HUES64 (cell line): Measurements from ENCODE around the gene AGAP1.

Source experiments
- H3K27ac ChIP-seq: 2 replicates; pipeline ENCODE4 v1.7.0; 2013; ENCODE audit warnings: low read depth, low read length, inconsistent platforms
- H3K27me3 ChIP-seq: 2 replicates; pipeline ENCODE4 v1.6.1; 2013; ENCODE audit warnings: mild to moderate bottlenecking, low read length; ENCODE audit not compliant: insufficient read depth
- H3K36me3 ChIP-seq: 2 replicates; pipeline ENCODE4 v1.6.1; 2013; ENCODE audit warnings: mild to moderate bottlenecking, low read length; ENCODE audit not compliant: insufficient read depth
- H3K4me1 ChIP-seq: 2 replicates; pipeline ENCODE4 v1.6.1; 2013; ENCODE audit warnings: mild to moderate bottlenecking, low read length, moderate library complexity; ENCODE audit not compliant: insufficient read depth
- H3K4me3 ChIP-seq: 2 replicates; pipeline ENCODE4 v1.5.1; 2013; ENCODE audit warnings: mild to moderate bottlenecking, low read length, moderate library complexity
- H3K9ac ChIP-seq: 2 replicates; pipeline ENCODE4 v1.6.1; 2013; ENCODE audit warnings: mild to moderate bottlenecking, low read depth, low read length
- H3K9me3 ChIP-seq: 2 replicates; pipeline ENCODE4 v1.6.1; 2013; ENCODE audit warnings: low read depth, low read length; ENCODE audit not compliant: insufficient read depth
- WGBS: fragments of 150-250, 120-280 bp; methylation state at CpG from one replicate; pipeline ENCODE4 v1.1.7; 2013; ENCODE audit warnings: missing lambda C conversion rate; 5-methylcytosine and 5-hydroxymethylcytosine counted together

Gene AGAP1

GRCh38 chr2:235511187-235511661 is 17.4 kb downstream of the AGAP1 start:
- H3K4me3 ChIP-seq: no peak overlapping the region
- no peak overlapping the region for H3K27ac ChIP-seq
- 46% methylated on average over 7 of the region's 7 CpGs for WGBS

DNA sequence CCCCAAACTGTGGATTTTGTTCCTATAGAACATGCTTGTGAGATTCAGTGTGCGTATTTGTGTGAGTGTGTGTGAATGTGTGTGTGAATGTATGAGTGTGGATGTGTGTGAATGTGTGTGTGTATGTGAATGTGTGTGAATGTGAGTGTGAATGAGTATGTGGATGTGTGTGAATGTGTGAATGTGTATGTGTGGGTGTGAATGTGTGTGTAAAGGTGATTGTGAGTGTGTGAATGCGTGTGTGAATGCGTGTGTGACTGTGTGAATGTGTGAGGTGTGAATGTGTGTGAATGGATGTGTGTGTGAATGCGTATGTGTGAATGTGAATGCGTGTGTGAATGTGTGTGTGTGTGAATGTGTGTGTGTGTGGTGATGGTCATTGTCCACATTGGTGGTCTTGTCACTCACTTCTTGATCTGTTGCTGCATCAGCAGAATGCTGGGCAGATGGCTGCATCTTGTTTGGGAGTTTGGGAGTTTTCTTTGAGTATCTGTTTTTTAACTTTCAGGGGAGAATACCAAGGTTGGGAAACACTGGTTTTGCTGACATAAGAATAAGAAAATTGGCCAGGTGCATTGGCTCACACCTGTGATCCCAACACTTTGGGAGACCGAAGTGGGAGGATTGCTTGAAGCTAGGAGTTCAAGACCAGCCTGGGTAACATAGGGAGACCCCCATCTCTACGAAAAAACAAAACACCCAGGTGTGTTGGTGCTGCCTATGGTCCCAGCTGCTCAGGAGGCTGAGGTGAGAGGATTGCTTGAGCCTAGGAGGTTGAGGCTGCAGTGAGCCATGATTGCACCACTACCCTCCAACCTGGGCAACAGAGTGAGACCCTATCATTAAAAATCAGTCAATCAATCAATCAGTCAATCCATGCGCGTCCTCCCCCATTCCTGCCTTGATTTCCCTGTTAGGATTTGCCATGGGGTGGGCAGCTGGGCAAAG is 18.2 kb downstream of the AGAP1 start:
- Histone ChIP-seq H3K9ac (no peak overlapping the region), H3K4me3 (no peak overlapping the region), H3K27me3 (no peaks in the 10 kb centered on the region), H3K9me3 (no peaks in the 10 kb centered on the region), H3K27ac (no peak overlapping the region), H3K36me3 (0 out of 2 replicates have a peak, but pooled peaks cover 2% of the 10 kb centered on the region), H3K4me1 (peaks cover 7% of the 10 kb centered on the region; the same call in 1 of the 2 replicates)
- WGBS: 93% methylated on average over 9 of the region's 9 CpGs

More at GRCh38 chr2:235511187-235511661, 17.4 kb downstream of the AGAP1 start:
- no peaks in the 10 kb centered on the region for H3K27me3 ChIP-seq
- H3K36me3 ChIP-seq: no peaks in the 10 kb centered on the region
- H3K4me1 ChIP-seq: peaks cover 13% of the 10 kb centered on the region
- H3K9me3 ChIP-seq: no peaks in the 10 kb centered on the region
- no peak overlapping the region for H3K9ac ChIP-seq

DNA sequence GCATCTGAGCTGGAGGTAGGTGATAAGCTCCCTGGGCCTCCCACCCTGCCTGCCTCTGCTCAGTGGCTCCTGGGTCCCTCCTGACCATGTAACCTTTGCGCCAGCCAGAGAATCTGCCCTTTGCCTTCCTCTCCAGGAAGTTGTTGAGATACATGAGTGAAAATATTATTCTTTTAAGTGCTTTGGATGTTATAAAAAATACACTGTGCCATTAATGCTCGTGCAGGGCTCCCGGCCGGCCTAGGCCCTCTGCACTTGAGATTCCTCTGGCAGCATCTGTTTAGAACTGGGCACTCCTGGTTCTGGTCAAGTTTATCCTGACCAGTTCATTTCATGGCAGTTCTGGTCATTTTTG is 18.8 kb downstream of the AGAP1 start:
- 0 out of 2 replicates have a peak, but pooled peaks cover 2% of the 10 kb centered on the region for H3K36me3 ChIP-seq
- no peak overlapping the region for H3K9ac ChIP-seq
- H3K9me3 ChIP-seq: no peaks in the 10 kb centered on the region
- 96% methylated on average over 4 of the region's 4 CpGs for WGBS
- H3K27me3 ChIP-seq: no peaks in the 10 kb centered on the region
- no peak overlapping the region for H3K27ac ChIP-seq
- peaks cover 7% of the 10 kb centered on the region; the same call in 1 of the 2 replicates for H3K4me1 ChIP-seq
- no peak overlapping the region for H3K4me3 ChIP-seq

GRCh38 chr2:235513984-235514626 is 20.3 kb downstream of the AGAP1 start:
- H3K9me3 ChIP-seq: no peaks in the 10 kb centered on the region
- 0 out of 2 replicates have a peak, but pooled peaks cover 2% of the 10 kb centered on the region for H3K36me3 ChIP-seq
- H3K27ac ChIP-seq: no peak overlapping the region
- 86% methylated on average over 14 of the region's 14 CpGs for WGBS
- no peak overlapping the region for H3K9ac ChIP-seq
- H3K27me3 ChIP-seq: no peaks in the 10 kb centered on the region
- peaks cover 7% of the 10 kb centered on the region; the same call in 1 of the 2 replicates for H3K4me1 ChIP-seq
- H3K4me3 ChIP-seq: no peak overlapping the region

DNA sequence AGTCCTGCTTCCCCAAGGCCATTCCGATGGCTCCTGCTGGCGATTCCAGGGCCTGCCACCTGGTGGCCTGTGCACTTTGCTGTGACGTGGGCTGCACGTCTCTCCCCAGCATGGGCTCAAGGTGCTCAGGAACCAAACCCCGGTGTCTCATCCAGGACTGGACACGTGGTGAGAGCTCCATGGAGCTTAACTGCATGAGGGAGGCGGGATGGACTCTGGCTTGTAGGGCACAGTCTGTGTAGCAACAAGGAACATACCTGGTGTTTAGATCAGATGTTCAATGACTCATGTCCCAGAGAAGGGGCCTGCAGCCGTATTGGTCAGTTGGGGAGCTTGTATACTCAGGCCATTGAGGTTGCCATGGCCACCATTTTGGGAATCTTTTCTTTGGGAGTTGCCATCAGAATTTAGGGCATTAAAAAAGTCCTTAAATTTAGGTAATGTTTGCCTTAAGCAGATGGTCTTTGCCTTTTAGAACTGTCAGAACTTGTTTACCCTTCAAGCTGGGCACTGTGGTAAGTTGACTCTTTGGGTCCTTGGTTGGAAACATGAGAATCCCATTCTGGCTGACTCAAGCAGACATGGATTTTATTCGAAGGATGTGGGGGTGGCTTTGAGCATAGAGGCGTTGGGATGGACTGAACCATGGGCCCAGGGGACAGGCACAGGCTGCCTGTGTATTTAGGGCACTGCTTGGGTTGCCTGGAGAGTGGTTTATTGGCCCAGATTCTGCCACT is 21.0 kb downstream of the AGAP1 start:
- WGBS: 87% methylated on average over 10 of the region's 10 CpGs
- H3K9me3 ChIP-seq: no peaks in the 10 kb centered on the region
- H3K9ac ChIP-seq: no peak overlapping the region
- H3K4me3 ChIP-seq: no peak overlapping the region
- peaks cover 7% of the 10 kb centered on the region; the same call in 1 of the 2 replicates for H3K4me1 ChIP-seq
- H3K27me3 ChIP-seq: no peaks in the 10 kb centered on the region
- H3K27ac ChIP-seq: no peak overlapping the region
- H3K36me3 ChIP-seq: 0 out of 2 replicates have a peak, but pooled peaks cover 2% of the 10 kb centered on the region

- Histone ChIP-seq H3K27me3 (no peaks in the 10 kb centered on the region), H3K36me3 (0 out of 2 replicates have a peak, but pooled peaks cover 2% of the 10 kb centered on the region), H3K4me3 (no peak overlapping the region), H3K9ac (no peak overlapping the region), H3K4me1 (peaks cover 7% of the 10 kb centered on the region; the same call in 1 of the 2 replicates), H3K27ac (no peak overlapping the region), H3K9me3 (no peaks in the 10 kb centered on the region)
- WGBS: 95% methylated on average over 7 of the region's 7 CpGs
These were observed 21.5 kb downstream of the AGAP1 start for GRCh38 chr2:235515364-235515742.

- Histone ChIP-seq H3K27me3 (no peaks in the 10 kb centered on the region), H3K36me3 (0 out of 2 replicates have a peak, but pooled peaks cover 2% of the 10 kb centered on the region), H3K27ac (no peak overlapping the region), H3K4me3 (no peak overlapping the region), H3K9ac (no peak overlapping the region), H3K4me1 (peaks cover 7% of the 10 kb centered on the region; the same call in 1 of the 2 replicates), H3K9me3 (no peaks in the 10 kb centered on the region)
- WGBS: 96% methylated on average over 11 of the region's 11 CpGs
These were observed 22.0 kb downstream of the AGAP1 start for GRCh38 chr2:235515821-235516220.

DNA sequence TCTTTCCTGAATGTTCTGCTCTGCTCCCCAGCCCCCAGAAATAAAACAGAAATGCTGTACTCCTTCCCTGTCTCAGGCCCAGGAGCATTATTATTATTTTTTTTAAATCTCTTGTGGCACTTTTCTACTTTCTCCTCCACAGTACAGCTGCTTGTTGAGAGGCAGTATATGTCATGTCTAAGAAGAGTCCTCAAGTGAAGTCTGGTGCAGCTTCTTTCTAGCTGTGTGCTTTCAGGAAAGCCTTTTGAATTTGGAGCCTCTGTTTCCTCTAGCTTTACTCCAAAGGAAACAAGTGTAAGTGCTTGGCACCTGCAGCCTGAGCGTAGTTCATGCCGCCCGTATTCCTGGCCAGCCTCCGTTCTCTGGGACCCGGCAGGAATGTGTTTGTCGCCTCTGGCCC is 22.4 kb downstream of the AGAP1 start:
- Histone ChIP-seq H3K27ac (no peak overlapping the region), H3K9ac (no peak overlapping the region), H3K36me3 (0 out of 2 replicates have a peak, but pooled peaks cover 2% of the 10 kb centered on the region), H3K4me3 (no peak overlapping the region), H3K4me1 (peaks cover 4% of the 10 kb centered on the region; the same call in 1 of the 2 replicates), H3K9me3 (no peaks in the 10 kb centered on the region), H3K27me3 (no peaks in the 10 kb centered on the region)
- WGBS: 95% methylated on average over 6 of the region's 6 CpGs

DNA sequence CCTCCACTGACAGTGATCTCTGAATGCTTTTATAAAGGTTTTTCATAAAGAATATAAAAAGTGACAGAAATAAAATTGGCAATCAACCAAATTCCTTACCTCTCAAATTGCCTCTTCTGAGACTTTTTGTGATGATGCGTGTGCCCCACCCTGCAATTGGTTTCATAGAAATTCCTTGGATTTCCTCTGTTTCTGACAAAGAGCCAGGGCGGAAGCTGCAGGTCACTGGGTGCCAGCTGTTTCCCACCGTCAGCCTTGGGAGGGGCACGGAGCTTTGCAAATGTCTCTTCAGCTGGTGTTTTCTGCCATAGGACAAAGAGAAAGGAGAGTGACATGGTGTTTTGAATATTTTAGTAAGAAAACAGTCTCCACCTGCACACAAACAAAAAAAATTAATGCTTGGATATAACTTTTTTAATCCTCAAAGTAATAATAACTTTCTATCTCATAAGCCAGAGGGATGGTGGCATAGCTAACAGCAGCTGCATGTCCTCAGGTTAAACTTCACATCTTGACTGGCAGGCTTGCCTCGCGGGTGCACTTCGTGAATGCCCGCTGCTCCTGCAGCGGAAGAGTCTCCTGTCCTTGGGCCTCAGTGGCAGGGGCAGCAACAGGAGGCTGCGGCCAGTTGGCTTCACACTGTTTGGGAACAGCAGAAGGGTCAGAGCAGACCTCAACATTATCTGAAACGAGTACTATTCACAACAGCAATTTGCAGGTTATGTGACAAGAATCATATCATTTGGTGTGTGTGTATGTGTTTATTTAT is 24.7 kb downstream of the AGAP1 start:
- no peaks in the 10 kb centered on the region for H3K27me3 ChIP-seq
- H3K9ac ChIP-seq: no peak overlapping the region
- 0 out of 2 replicates have a peak, but pooled peaks cover 2% of the 10 kb centered on the region for H3K36me3 ChIP-seq
- no peaks in the 10 kb centered on the region for H3K9me3 ChIP-seq
- H3K4me1 ChIP-seq: no peaks in the 10 kb centered on the region
- H3K4me3 ChIP-seq: no peak overlapping the region
- H3K27ac ChIP-seq: no peak overlapping the region
- WGBS: 89% methylated on average over 11 of the region's 11 CpGs

- 89% methylated on average over 6 of the region's 6 CpGs for WGBS
- H3K4me1 ChIP-seq: no peaks in the 10 kb centered on the region
- no peak overlapping the region for H3K4me3 ChIP-seq
- no peak overlapping the region for H3K9ac ChIP-seq
- no peak overlapping the region for H3K27ac ChIP-seq
- no peaks in the 10 kb centered on the region for H3K27me3 ChIP-seq
- H3K9me3 ChIP-seq: no peaks in the 10 kb centered on the region
- 0 out of 2 replicates have a peak, but pooled peaks cover 2% of the 10 kb centered on the region for H3K36me3 ChIP-seq
These were observed 26.9 kb downstream of the AGAP1 start for GRCh38 chr2:235520787-235521186.
